NCI-H146 (cell line): ENCODE measurements around the gene METTL21C.

Source experiments
- DNase-seq: peaks from one replicate; lab custom pipeline; 2025; lab: John Stamatoyannopoulos, UW

METTL21C gene

DNA sequence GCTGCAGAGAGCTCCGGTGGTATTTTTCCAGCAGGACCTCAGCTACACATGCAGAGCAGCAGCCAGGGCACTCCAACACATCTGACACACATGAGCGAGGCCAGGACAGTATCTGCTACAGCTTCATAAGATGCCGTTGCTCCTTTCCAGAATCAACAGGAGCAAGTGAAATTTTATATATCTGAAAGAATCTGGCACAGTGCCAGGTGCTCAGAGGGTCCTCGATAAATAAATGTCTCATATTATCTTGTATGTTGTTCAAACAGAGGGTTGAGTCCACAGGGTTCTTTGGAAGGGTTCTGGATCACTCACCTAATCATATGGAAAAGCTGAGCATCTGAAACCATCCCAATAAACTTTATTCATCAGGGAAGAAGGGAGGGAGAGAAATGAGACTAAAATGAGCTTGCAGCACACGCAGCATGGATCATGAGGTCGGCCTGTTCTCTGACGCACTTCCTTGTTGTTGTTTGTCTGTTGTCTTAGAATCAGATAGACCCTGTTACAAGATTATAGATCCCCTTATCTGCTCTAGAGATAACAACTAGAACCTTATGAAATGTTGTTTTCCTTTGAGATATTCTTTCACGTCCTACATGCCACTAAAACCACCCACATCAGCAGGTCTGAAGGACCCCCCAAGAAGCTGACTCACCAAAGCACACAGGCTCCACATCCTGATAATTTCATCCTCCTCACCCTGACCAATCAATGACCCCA lies 3.2 kb upstream of the METTL21C start:
- no peak for DNase-seq

DNA sequence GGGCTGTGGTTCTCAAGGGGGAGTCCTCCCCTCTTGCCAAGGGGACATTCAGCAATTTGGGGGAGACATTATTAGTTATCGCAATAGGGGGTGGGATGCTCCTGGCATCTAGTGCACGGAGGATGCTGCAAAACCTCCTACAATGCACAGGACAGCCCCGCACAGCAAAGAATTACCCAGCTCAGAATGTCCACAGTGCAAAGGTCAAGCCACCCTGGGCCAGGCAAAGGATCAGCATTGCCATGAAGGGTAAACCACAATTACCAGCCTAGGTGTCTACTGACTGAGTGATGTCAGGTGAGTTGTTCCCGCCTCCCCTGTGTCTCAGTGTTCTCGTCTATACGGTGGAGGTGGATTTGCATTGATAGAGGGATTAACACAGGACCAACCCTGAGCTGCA lies 2.4 kb upstream of the METTL21C start:
- DNase-seq, result no peak

DNA sequence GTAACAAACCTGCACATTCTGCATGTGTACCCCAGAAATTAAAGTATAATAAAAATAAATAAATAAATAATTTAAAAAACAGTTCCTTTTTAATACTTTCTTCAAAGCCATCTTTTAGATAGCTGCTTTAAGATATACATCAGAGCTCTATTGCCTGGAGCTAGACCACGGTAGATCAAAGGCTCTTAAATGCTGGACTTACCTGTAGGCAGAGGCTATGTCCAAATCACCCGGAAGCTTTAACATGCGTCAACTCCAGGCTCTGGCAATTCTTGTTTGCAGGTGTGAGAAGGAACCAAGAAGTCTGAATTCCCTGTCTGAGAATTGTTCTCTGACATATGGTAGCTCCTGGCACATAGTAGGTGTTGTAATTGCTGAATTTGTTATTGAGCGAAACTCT lies 1.6 kb upstream of the METTL21C start:
- no peak for DNase-seq

DNA sequence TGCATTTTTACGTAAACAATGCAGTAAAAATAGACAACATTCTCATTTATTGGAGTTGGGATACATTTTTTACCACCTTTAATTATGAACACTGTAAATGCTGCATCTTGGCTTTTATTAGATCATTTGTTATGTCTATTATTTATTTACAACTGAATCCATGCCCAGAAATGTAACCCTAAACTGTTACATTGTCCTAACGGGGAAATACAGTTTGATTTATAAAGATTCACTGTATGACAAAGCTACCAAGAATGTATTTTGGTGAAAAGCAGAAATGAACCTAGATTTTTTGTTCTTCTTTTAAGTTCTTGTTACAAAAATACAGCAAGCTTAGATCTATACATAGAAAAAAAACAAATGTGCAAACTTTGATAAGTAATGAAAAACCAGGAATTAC lies 1.1 kb downstream of the METTL21C start:
- DNase-seq, result no peak

DNA sequence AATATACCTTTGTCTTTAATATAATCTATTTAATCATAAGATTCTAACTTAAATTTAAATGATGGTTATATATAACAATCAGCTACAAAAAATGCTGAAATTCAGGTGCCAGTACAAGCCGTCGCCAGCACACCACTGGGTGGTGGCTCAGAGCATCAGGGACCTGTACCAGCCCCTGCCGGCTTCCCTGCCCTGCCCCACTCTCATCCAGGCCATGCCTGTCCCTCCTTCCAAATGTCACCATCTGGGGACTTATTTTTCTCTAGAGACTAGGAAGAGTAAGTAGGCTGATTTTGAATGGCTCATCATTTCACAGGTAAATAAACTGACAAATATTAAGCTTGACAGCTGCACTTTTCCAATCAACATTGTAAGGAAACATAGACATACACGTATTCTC lies 1.6 kb downstream of the METTL21C start:
- no peak for DNase-seq

DNA sequence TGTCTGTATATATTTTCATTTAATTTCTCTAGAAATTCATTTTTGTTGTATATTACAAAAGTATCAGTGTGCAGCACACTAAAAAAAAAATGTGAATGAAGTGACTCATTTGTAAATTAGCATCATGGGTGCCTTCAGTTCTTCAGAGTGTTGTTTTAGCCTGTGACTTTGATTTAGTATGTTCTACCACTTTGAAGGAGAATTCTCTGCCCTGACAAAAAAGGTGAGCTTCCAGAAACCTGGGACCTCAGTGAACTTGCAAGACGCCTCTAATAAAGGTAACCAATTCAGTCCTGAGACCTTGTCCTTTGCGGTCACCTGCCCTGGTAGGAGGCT lies 2.4 kb downstream of the METTL21C start:
- no peak for DNase-seq

DNA sequence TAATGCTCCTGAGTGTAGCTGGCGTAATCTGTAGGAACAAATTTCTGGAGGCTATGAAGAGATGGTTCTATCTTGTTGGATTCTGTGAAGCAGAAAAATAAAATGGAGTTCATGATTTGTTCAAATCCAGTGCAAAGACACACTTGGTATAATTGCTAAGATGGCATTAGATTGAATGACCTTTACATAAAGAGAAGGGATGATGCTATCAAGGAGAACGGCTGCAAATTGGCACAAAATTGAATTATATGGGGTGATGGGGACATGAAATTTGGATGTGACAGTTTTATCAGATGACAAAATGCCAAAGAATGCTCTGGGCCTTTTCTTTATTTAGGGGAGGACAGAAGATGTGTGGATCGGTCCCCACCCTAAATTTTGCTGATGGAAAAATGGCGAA lies 4.0 kb downstream of the METTL21C start:
- no peak for DNase-seq

DNA sequence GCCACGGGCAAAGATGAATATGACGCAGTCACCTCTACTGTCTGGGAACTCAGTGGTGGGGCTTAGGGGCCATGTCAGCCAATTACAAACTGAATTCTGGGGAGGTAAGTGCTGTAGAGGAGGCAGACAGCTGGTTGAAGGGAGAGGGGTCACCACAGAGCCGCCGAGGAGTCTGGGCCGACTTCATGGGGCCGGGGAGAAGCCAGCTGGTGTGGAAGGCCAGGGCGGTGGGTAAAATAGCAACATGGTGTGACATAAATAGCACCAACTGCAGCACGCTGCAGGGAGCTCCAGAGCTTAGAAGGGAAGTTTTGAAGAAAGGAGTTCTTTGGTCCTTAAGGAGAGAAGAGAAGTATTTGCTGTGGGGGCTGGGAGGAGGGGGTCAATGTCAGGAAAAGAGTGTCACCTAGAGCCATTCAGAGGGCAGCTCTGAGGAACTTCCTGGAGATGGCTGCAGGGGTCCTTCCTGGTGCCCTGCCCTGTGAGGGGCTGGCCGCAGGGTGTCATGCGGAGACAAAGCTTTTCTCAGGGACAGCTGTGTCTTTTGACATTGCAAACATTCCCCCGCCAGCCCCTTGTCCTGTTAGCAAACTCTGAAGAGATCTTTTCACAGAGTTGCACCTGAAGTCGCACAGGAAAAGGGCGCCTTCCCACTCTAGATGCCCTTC lies 6.4 kb downstream of the METTL21C start:
- peak; percentile 49 for DNase-seq

DNA sequence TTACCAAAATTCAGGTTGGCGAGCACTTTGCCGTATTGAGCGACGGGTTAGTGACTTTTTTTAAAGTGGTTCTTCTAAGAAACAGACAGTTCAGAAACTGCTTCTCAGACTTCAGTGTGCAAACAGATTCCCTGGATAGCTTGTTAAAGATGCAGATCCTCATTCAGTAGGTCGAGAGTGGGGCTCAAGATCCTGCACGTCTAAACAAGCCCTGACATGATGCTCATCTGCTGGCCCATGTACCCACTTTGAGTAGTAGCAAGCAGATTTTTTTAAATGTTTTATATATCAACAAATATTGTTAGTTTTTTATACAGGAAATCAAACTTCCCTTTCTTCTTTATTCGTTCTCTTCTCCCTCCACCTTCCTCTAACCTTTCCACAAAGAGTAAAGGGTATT lies 7.3 kb downstream of the METTL21C start:
- DNase-seq, result no peak

DNA sequence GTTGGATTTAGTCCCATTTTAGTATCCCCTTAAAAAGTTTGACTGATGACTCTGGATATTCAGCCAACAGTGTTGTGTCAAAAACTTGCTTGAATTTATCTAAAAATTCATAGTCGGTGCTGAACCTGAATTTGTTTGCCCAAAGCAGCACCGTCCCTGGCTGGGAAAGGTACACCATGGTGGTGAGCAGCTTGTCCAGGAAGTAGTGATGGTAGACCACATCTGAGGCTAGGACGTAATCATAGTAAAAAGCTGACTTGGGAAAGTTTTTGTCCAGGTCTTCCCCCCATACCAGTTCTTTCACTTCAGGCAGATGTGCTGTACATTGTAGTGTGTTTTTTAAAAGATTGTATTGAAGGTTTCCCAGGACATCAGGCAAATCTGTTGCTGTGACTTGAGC lies 8.8 kb downstream of the METTL21C start:
- DNase-seq, result no peak

DNA sequence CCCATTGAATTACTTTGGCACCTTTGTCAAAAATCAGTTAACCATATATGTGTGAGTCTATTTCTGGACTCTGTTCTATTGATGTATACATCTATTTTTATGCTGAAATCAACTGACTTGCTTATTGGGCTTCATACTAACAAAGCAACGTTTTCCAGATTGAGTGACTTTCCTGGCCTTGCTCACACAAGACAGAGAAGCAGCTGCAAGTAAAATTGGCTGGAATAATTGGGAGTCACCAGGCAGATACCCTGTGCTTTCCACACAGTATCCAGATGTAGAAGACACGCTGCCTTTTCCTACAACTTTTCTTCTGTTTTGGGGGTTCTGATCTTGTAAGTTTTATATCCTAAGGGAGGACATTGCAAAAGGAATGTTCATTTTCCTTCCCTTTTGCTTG lies 11.2 kb downstream of the METTL21C start:
- DNase-seq, result no peak

DNA sequence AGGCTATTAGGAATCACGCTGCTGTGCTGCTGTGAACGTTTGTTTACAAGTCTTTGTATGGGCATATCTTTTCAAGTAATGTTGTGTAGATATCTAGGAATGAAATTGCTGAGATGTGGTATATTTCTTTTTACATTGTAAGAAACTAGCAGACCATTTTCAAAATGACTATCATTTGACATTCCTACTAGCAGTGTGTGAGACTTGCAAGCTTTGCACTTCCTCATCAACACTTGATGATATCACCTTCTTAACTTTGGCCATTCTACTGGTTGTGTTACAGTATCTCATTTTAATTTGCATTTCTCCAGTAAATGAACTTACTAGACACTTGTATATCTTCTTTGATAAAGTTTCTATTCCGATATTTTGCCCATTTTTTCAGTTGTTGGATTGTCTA lies 12.1 kb downstream of the METTL21C start:
- DNase-seq, result no peak

DNA sequence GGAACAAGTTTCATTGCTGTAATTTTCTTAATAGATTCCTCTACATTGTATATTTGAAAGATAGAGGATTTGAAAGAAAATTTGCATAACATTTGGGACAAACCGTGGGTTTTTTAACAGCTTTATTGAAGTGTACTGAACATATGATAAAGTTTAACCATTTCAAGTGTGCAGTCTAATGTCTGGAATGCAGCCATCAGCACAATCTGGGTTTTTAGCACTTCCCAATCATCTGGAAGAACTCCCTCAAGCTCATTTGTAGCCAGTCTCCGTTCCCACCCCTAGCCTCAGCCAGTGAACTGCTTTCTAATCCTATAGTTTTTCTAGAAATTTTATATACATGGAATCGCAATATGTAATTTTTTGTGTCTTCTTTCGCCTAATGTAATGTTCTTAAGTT lies 12.6 kb downstream of the METTL21C start:
- no peak for DNase-seq

DNA sequence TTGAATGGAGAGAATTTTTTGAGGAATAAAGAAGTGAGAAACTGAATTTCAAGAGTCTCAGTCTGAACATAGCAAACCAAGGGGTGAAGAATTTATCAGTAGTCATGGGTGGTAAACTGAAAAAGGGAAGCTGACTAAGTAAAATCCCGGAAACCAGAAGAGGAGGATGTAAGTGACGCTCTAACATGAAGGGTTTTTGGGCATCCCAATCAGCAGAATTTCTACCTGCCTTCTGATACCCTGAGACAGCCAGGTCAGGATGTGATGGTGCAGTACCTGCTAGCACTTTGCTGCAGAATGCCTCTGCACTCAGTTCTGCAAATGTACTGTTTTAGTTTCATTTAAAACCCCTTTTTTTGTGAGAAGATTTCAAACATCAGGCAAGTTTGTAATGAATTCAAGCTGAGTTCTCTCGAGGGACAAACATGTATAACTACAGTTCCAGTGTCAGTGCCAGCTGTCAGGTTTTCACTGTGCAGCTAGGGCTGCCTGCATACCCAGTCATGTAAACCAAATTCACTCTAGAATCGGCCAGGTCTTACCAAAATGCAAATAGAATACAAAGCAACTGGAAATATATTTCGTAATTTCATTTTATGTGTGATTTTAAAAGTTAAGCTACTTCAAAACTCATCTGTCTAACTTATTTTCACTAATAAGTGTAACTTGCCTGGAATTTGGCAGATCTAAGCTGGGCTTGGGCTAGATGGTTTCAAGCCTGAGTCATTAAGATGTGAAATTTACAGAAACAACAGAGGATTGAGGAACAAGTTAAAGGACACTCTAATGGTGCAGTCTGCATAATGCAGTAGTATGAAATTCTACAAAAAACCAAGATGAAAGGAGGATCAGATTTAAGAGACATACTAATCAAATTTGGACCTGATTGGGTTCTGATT lies 13.8 kb downstream of the METTL21C start:
- DNase-seq, result no peak

DNA sequence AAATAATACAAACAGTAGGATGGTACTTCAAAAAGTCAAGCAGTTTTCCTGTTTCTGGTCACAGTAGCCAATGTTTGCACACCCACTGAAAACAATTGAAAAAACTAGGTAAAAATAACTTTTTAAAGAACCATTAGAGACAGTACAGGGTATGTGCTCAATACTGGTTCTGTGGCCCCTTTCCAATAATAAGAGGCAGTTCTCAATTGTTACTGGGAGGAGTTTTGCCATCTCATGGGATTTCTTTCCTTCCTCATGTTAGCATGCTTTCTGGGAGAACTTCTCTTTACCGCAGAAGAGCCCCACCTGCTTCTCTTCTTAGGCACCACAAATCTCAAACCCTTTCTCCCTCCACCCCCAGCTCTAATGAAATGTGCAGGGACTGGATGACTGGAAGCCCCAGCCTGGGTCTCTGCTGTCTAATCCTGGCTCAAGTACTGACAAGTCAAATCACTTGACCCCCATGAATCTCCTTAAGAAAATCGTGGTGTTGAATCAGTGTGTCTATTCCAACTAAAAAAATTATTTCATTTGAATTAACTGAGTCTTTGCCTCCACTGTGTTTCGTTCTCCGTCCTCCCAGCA lies 14.6 kb downstream of the METTL21C start:
- DNase-seq, result no peak

DNA sequence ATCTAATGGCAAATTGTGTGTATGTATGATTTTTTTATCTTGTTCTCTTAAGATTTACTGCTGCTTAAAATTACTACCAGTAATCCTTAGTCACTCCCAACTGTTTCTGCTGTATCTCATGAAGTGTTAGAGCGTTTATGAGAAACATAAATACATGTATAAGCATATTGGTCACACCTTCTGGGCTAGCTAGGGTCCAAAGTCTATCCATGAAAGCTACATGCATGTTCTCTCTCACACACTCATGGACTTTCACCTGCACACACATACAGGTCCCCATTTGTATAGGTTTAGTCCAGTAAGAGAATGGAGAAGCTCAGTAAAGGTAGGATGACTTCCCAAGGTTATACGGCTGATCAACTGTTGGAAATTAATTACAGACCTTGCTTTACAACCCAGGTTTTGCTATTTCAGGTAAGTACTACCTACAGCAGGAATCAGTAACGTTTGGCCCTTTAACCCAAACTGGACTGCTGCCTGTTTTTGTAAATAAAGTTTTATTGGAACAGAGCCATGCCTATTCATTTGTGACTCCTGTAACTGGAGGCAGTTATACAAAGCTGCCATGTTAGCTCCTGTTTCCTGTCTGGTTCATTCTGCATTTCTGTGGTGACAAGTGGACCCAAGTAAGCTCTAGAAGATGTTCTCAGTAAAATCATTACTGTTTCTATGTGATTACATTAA lies 15.3 kb downstream of the METTL21C start:
- DNase-seq, result no peak

DNA sequence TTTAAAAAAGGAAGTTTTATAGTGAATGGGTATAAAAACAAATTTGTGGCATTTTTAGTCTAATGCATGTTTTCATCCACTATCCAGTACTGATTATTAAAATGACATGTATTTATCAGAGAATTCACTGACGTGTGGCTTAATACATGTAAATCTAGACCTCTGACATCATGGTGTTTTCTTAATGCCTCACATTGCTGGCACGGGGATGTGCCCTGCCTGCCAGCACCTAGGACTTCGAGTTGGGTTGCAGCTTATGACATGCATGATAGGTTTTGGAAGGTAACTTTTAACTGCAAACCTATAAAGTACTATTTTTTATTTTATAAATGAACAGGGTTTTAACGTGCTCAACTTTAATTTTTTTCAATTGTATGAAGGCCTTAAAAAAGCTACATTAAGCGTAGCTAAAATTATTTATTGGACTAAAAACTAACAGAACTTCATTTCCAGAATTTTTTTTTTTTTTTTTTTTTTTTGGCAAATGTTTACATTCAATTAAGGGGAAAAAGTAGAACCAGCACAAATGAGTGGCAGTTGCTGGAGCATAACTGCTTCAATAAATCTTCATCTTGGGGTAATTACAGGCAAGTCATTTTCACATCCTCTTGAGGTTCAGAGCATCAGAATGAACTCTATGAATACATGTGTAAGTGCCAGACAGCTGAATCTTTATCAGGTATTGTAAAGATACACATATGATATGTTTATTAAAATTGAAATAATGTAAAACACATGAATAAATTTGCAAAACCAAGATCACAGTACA lies 16.3 kb downstream of the METTL21C start:
- no peak for DNase-seq

DNA sequence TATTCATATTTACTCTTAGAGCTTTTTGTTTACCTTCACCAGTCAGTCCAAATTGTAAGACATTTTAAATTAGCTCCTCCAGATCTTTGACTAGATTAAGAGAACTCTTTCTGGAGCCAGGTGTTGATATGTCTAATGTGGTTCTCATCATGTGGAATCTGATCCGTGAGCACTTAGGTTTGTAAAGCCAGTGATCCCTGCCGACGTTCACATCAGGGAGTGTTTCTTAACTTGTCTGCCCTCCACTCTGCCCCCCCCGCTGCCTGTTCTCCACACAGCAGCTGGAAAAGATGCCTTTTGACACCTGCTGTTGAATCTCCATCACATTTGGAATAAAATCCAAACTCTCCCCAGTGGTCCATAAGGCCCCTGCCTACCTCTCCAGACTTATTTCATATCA lies 17.7 kb downstream of the METTL21C start:
- DNase-seq, result no peak

DNA sequence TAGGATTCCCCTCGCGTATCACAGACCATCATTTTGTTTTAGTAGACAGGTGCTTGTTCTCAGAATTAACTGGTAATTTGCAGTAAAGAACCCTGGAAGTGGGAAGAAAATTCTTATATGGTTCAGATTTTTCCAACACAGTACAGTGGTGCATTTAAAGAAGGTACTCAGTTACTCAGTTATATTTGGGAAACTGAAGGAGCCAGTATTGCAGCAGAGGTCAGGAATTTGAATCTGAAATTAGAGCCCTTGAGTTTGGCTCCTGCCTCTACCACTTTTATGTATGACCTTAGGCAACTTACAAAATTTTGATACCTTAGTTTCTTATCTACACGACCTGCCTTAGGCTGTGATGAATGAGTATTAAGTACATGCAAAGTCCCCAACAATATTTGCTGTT lies 19.7 kb downstream of the METTL21C start:
- no peak for DNase-seq

DNA sequence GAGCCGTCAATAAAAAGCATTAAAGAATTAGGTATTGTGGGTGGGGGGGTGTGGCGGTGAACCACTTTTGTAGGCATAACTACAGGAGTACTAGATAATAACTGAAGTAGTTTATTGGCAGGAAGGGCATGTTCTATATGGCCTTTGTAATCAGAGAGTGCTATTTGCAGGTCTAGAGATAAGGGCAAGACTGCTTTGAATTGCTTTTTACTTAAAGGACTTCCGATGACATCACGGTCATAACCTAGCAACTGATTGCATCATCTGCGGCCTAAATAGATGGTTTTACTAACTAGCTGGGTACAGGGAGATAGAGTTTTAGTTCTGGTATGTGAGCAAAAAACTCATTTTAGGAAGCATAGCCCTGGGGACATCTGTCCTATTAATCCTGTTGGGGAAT lies 24.7 kb downstream of the METTL21C start:
- DNase-seq, result no peak

DNA sequence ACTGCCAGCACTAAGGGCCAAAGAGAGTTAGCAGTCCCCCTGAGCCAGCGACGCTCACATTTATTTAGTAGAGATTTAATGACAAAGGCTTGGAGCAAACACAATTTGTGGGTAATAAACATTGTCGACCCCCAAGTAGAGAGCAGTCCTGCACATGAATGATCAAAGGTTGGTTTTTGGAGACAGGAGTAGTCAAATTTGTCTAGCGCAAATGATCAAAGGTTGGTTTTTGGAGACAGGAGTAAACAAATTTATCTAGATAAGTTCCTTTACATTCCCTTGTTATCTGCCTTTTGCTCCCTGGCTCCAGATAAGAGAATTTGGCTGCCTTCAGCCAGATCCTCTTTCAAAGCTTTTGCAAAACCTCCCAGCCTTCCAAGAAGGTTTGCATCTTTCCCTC lies 26.9 kb downstream of the METTL21C start:
- no peak for DNase-seq
